Measurements from ENCODE around the gene RAD51B.

DNA sequence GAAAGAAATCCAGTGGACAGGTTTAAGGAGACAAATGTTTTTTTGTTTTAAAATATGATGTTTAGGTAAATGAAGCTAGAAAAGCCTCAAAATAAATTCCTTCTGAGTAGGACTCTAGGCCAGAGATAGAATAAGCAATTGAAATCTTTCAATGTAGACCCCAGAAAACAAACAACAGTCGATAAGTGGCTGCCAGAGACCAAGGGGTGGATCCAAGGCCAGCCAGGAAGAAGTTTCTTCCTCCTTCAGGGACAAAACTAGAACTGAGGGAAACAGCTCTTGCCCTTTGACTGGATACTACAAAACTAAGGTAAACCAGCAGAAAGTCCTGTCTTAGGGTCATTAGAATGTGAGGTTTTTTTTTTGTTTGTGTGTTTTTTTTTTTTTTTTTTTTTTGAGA, 481.6 kb downstream of the RAD51B start:
- TF ChIP-seq DNMT1 (CRISPR knock-in tag; IDR thresholded peaks at IDR 0.05), result no peak
- TF ChIP-seq ZNF329 (CRISPR knock-in tag; IDR thresholded peaks at IDR 0.05; ENCODE audit: low read depth), result no peak
- no peak for TF ChIP-seq SUZ12 (IDR thresholded peaks at IDR 0.05; ENCODE audit: low read depth, low read length)
- TF ChIP-seq ZMYM2 (CRISPR knock-in tag; IDR thresholded peaks at IDR 0.05), result no peak
- TF ChIP-seq, protein P1, sequence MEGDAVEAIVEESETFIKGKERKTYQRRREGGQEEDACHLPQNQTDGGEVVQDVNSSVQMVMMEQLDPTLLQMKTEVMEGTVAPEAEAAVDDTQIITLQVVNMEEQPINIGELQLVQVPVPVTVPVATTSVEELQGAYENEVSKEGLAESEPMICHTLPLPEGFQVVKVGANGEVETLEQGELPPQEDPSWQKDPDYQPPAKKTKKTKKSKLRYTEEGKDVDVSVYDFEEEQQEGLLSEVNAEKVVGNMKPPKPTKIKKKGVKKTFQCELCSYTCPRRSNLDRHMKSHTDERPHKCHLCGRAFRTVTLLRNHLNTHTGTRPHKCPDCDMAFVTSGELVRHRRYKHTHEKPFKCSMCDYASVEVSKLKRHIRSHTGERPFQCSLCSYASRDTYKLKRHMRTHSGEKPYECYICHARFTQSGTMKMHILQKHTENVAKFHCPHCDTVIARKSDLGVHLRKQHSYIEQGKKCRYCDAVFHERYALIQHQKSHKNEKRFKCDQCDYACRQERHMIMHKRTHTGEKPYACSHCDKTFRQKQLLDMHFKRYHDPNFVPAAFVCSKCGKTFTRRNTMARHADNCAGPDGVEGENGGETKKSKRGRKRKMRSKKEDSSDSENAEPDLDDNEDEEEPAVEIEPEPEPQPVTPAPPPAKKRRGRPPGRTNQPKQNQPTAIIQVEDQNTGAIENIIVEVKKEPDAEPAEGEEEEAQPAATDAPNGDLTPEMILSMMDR (CRISPR knock-in tag; IDR thresholded peaks at IDR 0.05), result no peak
- no peak for TF ChIP-seq GABPA (IDR thresholded peaks at IDR 0.05; ENCODE audit: low read depth, low read length)
- no peak for TF ChIP-seq GABPA (CRISPR knock-in tag; IDR thresholded peaks at IDR 0.05; ENCODE audit: low read depth)
- TF ChIP-seq SP1 (IDR thresholded peaks at IDR 0.05), result no peak
- TF ChIP-seq SP1 (CRISPR knock-in tag; IDR thresholded peaks at IDR 0.05), result no peak
- TF ChIP-seq NFIC (IDR thresholded peaks at IDR 0.05; ENCODE audit: low read length), result no peak
- TF ChIP-seq SIN3A (IDR thresholded peaks at IDR 0.05; ENCODE audit: borderline replicate concordance, low read depth, low read length), result no peak
- TF ChIP-seq, protein P2, sequence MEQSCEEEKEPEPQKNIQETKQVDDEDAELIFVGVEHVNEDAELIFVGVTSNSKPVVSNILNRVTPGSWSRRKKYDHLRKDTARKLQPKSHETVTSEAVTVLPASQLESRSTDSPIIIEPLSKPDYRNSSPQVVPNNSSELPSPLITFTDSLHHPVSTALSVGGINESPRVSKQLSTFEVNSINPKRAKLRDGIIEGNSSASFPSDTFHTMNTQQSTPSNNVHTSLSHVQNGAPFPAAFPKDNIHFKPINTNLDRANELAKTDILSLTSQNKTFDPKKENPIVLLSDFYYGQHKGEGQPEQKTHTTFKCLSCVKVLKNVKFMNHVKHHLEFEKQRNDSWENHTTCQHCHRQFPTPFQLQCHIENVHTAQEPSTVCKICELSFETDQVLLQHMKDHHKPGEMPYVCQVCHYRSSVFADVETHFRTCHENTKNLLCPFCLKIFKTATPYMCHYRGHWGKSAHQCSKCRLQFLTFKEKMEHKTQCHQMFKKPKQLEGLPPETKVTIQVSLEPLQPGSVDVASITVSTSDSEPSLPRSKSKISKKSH (CRISPR knock-in tag; IDR thresholded peaks at IDR 0.05; ENCODE audit: borderline replicate concordance), result no peak
- TF ChIP-seq, protein P3, sequence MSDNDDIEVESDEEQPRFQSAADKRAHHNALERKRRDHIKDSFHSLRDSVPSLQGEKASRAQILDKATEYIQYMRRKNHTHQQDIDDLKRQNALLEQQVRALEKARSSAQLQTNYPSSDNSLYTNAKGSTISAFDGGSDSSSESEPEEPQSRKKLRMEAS (IDR thresholded peaks at IDR 0.05), result no peak
- TF ChIP-seq, protein P4, sequence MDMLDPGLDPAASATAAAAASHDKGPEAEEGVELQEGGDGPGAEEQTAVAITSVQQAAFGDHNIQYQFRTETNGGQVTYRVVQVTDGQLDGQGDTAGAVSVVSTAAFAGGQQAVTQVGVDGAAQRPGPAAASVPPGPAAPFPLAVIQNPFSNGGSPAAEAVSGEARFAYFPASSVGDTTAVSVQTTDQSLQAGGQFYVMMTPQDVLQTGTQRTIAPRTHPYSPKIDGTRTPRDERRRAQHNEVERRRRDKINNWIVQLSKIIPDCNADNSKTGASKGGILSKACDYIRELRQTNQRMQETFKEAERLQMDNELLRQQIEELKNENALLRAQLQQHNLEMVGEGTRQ (IDR thresholded peaks at IDR 0.05; ENCODE audit: low read depth, low read length), result no peak
- TF ChIP-seq, protein P4 (CRISPR knock-in tag; IDR thresholded peaks at IDR 0.05; ENCODE audit: borderline replicate concordance), result no peak
- TF ChIP-seq, protein P5, sequence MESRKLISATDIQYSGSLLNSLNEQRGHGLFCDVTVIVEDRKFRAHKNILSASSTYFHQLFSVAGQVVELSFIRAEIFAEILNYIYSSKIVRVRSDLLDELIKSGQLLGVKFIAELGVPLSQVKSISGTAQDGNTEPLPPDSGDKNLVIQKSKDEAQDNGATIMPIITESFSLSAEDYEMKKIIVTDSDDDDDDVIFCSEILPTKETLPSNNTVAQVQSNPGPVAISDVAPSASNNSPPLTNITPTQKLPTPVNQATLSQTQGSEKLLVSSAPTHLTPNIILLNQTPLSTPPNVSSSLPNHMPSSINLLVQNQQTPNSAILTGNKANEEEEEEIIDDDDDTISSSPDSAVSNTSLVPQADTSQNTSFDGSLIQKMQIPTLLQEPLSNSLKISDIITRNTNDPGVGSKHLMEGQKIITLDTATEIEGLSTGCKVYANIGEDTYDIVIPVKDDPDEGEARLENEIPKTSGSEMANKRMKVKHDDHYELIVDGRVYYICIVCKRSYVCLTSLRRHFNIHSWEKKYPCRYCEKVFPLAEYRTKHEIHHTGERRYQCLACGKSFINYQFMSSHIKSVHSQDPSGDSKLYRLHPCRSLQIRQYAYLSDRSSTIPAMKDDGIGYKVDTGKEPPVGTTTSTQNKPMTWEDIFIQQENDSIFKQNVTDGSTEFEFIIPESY (CRISPR knock-in tag; IDR thresholded peaks at IDR 0.05), result no peak

Data from HepG2 (cell line).